PC-9 (cell line): ENCODE data around the gene CCDC107. TPM values are rescaled to one million over a fixed set of nuclear protein-coding genes. Genes with fewer than 3 reads are reported as not detected.

Source experiments
- BruUV-seq: library from RNA; stranded (reverse); fragments of 400-500 nt; replicated peaks from 2 replicates; lab custom pipeline; 2021; lab: Mats Ljungman, UMichigan
- CTCF ChIA-PET: fragments of 300-600 bp; sonication (Branson Sonifier 250); formaldehyde crosslinking; loops from one replicate; lab custom pipeline; 2022; ENCODE audit warnings: antibody characterized with exemption; lab: Charles Lee
- POLR2A ChIA-PET: fragments of 300-600 bp; sonication (Branson Sonifier 250); formaldehyde crosslinking; loops from one replicate; lab custom pipeline; 2022; ENCODE audit warnings: antibody characterized with exemption; ENCODE audit not compliant: unreplicated experiment; lab: Charles Lee
- DNase-seq, 2 experiments: peaks; one replicate each; pipeline versions ENCODE4 v3.0.0 to v3.0.0-alpha.2; 2015 to 2022; ENCODE audit warnings: mixed read lengths in 1 of 2
- H2AFZ ChIP-seq: fragments of 200-600 bp; sonication (generic); 2 replicates; pipeline ENCODE4 v1.8.1; 2017; ENCODE audit warnings: antibody characterized with exemption
- H3F3A ChIP-seq: fragments of 200-600 bp; sonication (generic); 2 replicates; pipeline ENCODE4 v1.8.1; 2017; ENCODE audit warnings: antibody characterized with exemption, mild to moderate bottlenecking, low read depth; ENCODE audit not compliant: insufficient read depth
- H3K27ac ChIP-seq: fragments of 200-600 bp; sonication (generic); 2 replicates; pipeline ENCODE4 v1.6.1; 2016; ENCODE audit warnings: mixed run types
- H3K27me3 ChIP-seq: fragments of 200-600 bp; sonication (generic); 2 replicates; pipeline ENCODE4 v1.6.1; 2016; ENCODE audit warnings: low read depth, mixed run types; ENCODE audit not compliant: insufficient read depth
- H3K36me3 ChIP-seq: fragments of 200-600 bp; sonication (generic); 2 replicates; pipeline ENCODE4 v1.6.1; 2016; ENCODE audit warnings: low read depth, mixed run types
- H3K4me1 ChIP-seq: fragments of 200-600 bp; sonication (generic); replicated peaks from 2 replicates; pipeline ENCODE4 v1.6.1; 2016; ENCODE audit warnings: mixed run types; ENCODE audit not compliant: insufficient read depth
- H3K4me2 ChIP-seq: fragments of 200-600 bp; sonication (generic); 2 replicates; pipeline ENCODE4 v1.6.1; 2017; ENCODE audit warnings: mixed run types
- H3K4me3 ChIP-seq: fragments of 200-600 bp; sonication (generic); 2 replicates; pipeline ENCODE4 v1.6.1; 2016; ENCODE audit warnings: mixed run types
- H3K79me2 ChIP-seq: fragments of 200-600 bp; sonication (generic); 2 replicates; pipeline ENCODE4 v1.6.1; 2017; ENCODE audit warnings: low read depth, mixed run types
- H3K9me2 ChIP-seq: fragments of 200-600 bp; sonication (generic); 2 replicates; pipeline ENCODE4 v1.8.1; 2017; ENCODE audit warnings: mild to moderate bottlenecking; ENCODE audit not compliant: insufficient read depth
- H3K9me3 ChIP-seq: fragments of 200-600 bp; sonication (generic); 2 replicates; pipeline ENCODE4 v1.8.1; 2016; ENCODE audit warnings: low read depth; ENCODE audit not compliant: insufficient read depth
- H4K20me1 ChIP-seq: fragments of 200-600 bp; sonication (generic); 2 replicates; pipeline ENCODE4 v1.8.1; 2017; ENCODE audit not compliant: insufficient read depth
- EZH2 ChIP-seq: fragments of 200-600 bp; sonication (generic); IDR thresholded peaks from 2 replicates; pipeline ENCODE4 v1.8.0; 2017; ENCODE audit warnings: antibody characterized with exemption, low read depth
- intact Hi-C: fragments of 100-400 bp; cut with micrococcal nuclease; formaldehyde crosslinking; loops from one replicate; pipeline ENCODE4 v1.10.0; 2022; ENCODE audit not compliant: unreplicated experiment
- total RNA-seq: library from RNA; stranded (reverse); gene quantifications from 2 replicates; pipeline ENCODE4 v1.2.3, GENCODE V29; 2021
- TF ChIP-seq, protein P1 (sequence below): fragments of 200-600 bp; sonication (generic); conservative IDR thresholded peaks from 2 replicates; pipeline ENCODE4 v1.6.1; 2017; ENCODE audit warnings: mixed run types, antibody characterized with exemption, mild to moderate bottlenecking, moderate library complexity

The CCDC107 gene
- total RNA-seq, 1 experiment from 2014 or later: 6.9 TPM

DNA sequence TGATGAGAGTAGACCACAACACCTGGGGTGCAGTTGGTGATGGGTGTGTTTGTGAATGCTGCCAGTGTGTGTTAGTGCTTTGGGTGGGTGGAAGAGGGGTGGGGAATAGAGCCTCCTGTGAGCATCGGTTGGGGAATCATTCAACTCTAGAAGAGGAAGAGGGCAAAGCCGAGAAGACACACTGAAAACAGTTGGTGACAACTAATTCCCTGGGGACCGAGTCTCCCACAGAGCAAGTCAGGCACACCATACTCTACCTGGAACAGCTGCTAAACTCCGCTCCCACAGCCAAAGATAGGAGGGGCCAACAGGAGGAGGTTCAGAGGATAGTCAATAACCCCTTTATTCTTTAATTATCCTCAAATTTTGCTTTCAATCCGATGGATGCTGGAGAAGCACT lies 8.5 kb downstream of the CCDC107 start:
- DNase-seq: no peak
- intact Hi-C loops: no loop called here
- CTCF ChIA-PET: no interaction called here
- peaks cover 14% of the 10 kb centered on the region; the same call in 1 of the 2 replicates for H3K4me1 ChIP-seq
- no peaks in the 10 kb centered on the region for H3K9me2 ChIP-seq
- no peaks in the 10 kb centered on the region for H3K9me3 ChIP-seq
- H3K4me3 ChIP-seq: no peak overlapping the region
- no peak overlapping the region for H3K4me2 ChIP-seq
- no peaks in the 10 kb centered on the region for H4K20me1 ChIP-seq
- no peak for TF ChIP-seq EZH2
- TF ChIP-seq, protein P1, sequence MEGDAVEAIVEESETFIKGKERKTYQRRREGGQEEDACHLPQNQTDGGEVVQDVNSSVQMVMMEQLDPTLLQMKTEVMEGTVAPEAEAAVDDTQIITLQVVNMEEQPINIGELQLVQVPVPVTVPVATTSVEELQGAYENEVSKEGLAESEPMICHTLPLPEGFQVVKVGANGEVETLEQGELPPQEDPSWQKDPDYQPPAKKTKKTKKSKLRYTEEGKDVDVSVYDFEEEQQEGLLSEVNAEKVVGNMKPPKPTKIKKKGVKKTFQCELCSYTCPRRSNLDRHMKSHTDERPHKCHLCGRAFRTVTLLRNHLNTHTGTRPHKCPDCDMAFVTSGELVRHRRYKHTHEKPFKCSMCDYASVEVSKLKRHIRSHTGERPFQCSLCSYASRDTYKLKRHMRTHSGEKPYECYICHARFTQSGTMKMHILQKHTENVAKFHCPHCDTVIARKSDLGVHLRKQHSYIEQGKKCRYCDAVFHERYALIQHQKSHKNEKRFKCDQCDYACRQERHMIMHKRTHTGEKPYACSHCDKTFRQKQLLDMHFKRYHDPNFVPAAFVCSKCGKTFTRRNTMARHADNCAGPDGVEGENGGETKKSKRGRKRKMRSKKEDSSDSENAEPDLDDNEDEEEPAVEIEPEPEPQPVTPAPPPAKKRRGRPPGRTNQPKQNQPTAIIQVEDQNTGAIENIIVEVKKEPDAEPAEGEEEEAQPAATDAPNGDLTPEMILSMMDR: no peak
- H3K79me2 ChIP-seq: 0 out of 2 replicates have a peak, but pooled peaks cover 16% of the 10 kb centered on the region
- H3K27me3 ChIP-seq: no peaks in the 10 kb centered on the region
- H3K27ac ChIP-seq: no peak overlapping the region
- no TSS peak for BruUV-seq
- peaks cover 3% of the 10 kb centered on the region; the same call in 1 of the 2 replicates for H3F3A ChIP-seq
- H2AFZ ChIP-seq: no peak overlapping the region
- POLR2A ChIA-PET: no interaction called here
- H3K36me3 ChIP-seq: no peaks in the 10 kb centered on the region

DNA sequence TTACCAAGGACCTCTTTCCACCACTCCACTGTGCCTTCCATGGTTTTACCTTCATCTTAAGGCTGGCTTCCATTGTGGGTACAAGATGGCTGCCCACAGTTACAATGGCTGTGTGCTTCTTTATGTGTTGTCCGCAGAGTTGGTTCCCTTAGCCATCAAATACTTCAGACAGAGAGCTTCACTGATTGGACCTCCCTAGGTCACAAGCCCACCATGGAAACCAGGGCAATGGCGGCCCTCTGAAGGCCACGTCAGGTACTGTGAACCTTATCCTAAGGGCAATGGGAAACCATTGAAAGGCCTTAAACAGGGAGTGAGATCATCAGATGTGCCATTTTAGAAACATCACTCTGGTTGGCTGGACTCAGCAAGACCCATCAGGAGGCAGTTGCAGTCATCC lies 9.8 kb downstream of the CCDC107 start:
- BruUV-seq: no TSS peak
- no peak overlapping the region for H2AFZ ChIP-seq
- intact Hi-C loops: no loop called here
- H4K20me1 ChIP-seq: no peaks in the 10 kb centered on the region
- H3K9me2 ChIP-seq: no peaks in the 10 kb centered on the region
- H3K4me3 ChIP-seq: no peak overlapping the region
- H3K4me2 ChIP-seq: no peak overlapping the region
- no peaks in the 10 kb centered on the region for H3F3A ChIP-seq
- no peaks in the 10 kb centered on the region for H3K27me3 ChIP-seq
- TF ChIP-seq, protein P1: no peak
- no peak for TF ChIP-seq EZH2
- H3K27ac ChIP-seq: no peak overlapping the region
- POLR2A ChIA-PET: no interaction called here
- H3K79me2 ChIP-seq: 0 out of 2 replicates have a peak, but pooled peaks cover 16% of the 10 kb centered on the region
- DNase-seq: no peak
- peaks cover 17% of the 10 kb centered on the region; the same call in 1 of the 2 replicates for H3K4me1 ChIP-seq
- no peaks in the 10 kb centered on the region for H3K36me3 ChIP-seq
- CTCF ChIA-PET: no interaction called here
- H3K9me3 ChIP-seq: no peaks in the 10 kb centered on the region

DNA sequence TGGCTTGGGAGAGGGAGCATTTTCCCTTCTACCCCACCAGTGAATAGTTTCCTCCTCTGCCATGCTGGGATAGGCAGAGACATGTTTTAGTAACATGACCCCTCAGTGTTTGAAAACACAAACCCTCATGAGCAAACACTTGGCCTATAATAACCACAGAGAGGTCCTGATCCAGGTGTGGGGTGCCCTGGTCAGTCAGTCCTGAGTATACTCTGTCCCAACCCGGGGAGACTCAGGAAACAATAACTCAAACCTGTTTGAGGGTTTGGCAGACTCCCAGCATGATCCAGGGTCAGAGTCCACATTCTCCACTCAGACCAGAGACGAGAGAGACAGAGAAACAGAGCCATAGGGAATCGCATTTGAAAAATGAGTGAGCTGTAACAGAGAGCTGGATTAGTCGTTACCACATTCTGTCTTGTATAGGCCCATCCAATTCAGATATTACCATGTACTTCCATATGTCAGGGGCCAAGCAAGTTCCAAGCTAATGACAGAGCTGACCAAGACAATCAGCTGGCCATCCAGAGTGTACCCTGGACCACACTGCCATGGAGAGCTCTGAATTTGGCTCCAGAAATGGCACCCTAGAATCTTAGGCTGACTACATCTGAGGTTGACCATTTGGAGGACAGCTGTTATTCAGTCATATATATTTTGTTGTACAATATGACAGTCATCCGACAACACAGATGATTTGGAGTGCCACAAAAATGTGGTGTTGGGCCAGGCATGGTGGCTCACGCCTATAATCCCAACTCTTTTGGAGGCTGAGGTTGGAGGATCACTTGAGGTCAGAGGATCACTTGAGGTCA lies 11.4 kb downstream of the CCDC107 start:
- no peaks in the 10 kb centered on the region for H4K20me1 ChIP-seq
- H2AFZ ChIP-seq: no peak overlapping the region
- no TSS peak for BruUV-seq
- no peak for TF ChIP-seq EZH2
- TF ChIP-seq, protein P1: no peak
- no peak overlapping the region for H3K4me3 ChIP-seq
- H3K27ac ChIP-seq: no peak overlapping the region
- H3K4me2 ChIP-seq: no peak overlapping the region
- peak; percentile 47 to 58 for DNase-seq
- ChIA-PET POLR2A (no interaction called here), CTCF (interaction anchor here (0.7 kb wide), 1 partner anchor 9 kb away, joined by 3 read pairs; no protein-coding TSS in a partner anchor)
- no peaks in the 10 kb centered on the region for H3K36me3 ChIP-seq
- H3K9me2 ChIP-seq: no peaks in the 10 kb centered on the region
- no peaks in the 10 kb centered on the region for H3K9me3 ChIP-seq
- peaks cover 5% of the 10 kb centered on the region; the same call in 1 of the 2 replicates for H3F3A ChIP-seq
- H3K27me3 ChIP-seq: no peaks in the 10 kb centered on the region
- 0 out of 2 replicates have a peak, but pooled peaks cover 4% of the 10 kb centered on the region for H3K79me2 ChIP-seq
- H3K4me1 ChIP-seq: peaks cover 15% of the 10 kb centered on the region
- intact Hi-C loops: no loop called here
